NT2/D1 (cell line): ENCODE measurements around the gene SPRED1.

Source experiments
- YY1 ChIP-seq: IDR thresholded peaks from 2 replicates; pipeline ENCODE4 v1.6.1; 2011; ENCODE audit not compliant: insufficient read length, insufficient read depth
- ZNF274 ChIP-seq: IDR thresholded peaks from 2 replicates; pipeline ENCODE4 v1.6.1; 2011; ENCODE audit warnings: mild to moderate bottlenecking, low read depth, low read length

- no peak for TF ChIP-seq ZNF274
- TF ChIP-seq YY1: no peak
Measured at GRCh38 chr15:38299216-38299615, 46.6 kb downstream of the SPRED1 start.
